ENCODE results near the gene CDKN2B.
A peak's percentile ranks its signal among the peaks of the same experiment; 100 is the strongest.

GRCh38 chr9:21984101-21984500 is 25.0 kb downstream of the CDKN2B start:
- TF ChIP-seq CTCF (conservative IDR thresholded peaks at IDR 0.05; ENCODE audit: low read depth in 2 of 2), result no peak
- no peak for TF ChIP-seq POLR2AphosphoS5 (IDR thresholded peaks at IDR 0.05; ENCODE audit: low read depth)
- TF ChIP-seq EZH2 (IDR thresholded peaks at IDR 0.05; ENCODE audit: low read depth, unreplicated experiment), result peak; percentile 33
- no peak for TF ChIP-seq CREB1 (CRISPR knock-in tag; IDR thresholded peaks at IDR 0.05; ENCODE audit: low read depth)
- TF ChIP-seq, protein P1, sequence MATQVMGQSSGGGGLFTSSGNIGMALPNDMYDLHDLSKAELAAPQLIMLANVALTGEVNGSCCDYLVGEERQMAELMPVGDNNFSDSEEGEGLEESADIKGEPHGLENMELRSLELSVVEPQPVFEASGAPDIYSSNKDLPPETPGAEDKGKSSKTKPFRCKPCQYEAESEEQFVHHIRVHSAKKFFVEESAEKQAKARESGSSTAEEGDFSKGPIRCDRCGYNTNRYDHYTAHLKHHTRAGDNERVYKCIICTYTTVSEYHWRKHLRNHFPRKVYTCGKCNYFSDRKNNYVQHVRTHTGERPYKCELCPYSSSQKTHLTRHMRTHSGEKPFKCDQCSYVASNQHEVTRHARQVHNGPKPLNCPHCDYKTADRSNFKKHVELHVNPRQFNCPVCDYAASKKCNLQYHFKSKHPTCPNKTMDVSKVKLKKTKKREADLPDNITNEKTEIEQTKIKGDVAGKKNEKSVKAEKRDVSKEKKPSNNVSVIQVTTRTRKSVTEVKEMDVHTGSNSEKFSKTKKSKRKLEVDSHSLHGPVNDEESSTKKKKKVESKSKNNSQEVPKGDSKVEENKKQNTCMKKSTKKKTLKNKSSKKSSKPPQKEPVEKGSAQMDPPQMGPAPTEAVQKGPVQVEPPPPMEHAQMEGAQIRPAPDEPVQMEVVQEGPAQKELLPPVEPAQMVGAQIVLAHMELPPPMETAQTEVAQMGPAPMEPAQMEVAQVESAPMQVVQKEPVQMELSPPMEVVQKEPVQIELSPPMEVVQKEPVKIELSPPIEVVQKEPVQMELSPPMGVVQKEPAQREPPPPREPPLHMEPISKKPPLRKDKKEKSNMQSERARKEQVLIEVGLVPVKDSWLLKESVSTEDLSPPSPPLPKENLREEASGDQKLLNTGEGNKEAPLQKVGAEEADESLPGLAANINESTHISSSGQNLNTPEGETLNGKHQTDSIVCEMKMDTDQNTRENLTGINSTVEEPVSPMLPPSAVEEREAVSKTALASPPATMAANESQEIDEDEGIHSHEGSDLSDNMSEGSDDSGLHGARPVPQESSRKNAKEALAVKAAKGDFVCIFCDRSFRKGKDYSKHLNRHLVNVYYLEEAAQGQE (IDR thresholded peaks at IDR 0.05; ENCODE audit: unreplicated experiment), result no peak
